KMS-11 (cell line): ENCODE measurements around the gene PGM2L1.

ENCODE experiments used
- H2AFZ ChIP-seq: fragments of 200-600 bp; sonication (generic); 2 replicates; pipeline ENCODE4 v1.6.1; 2016; ENCODE audit warnings: antibody characterized with exemption, mixed run types, low read depth
- H3K27ac ChIP-seq: fragments of 200-600 bp; sonication (generic); 2 replicates; pipeline ENCODE4 v1.6.1; 2016; ENCODE audit warnings: mild to moderate bottlenecking, mixed run types
- H3K27me3 ChIP-seq: fragments of 200-600 bp; sonication (generic); 2 replicates; pipeline ENCODE4 v1.6.1; 2017; ENCODE audit warnings: mild to moderate bottlenecking, low read depth, mixed run types, moderate library complexity; ENCODE audit not compliant: insufficient read depth
- H3K36me3 ChIP-seq: fragments of 200-600 bp; sonication (generic); 2 replicates; pipeline ENCODE4 v1.6.1; 2017; ENCODE audit warnings: mild to moderate bottlenecking, mixed run types; ENCODE audit not compliant: insufficient read depth
- H3K4me1 ChIP-seq: fragments of 200-600 bp; sonication (generic); 2 replicates; pipeline ENCODE4 v1.6.1; 2016; ENCODE audit warnings: mild to moderate bottlenecking, low read depth, mixed run types; ENCODE audit not compliant: poor library complexity, severe bottlenecking
- H3K4me2 ChIP-seq: fragments of 200-600 bp; sonication (generic); 2 replicates; pipeline ENCODE4 v1.7.0; 2016; ENCODE audit warnings: mild to moderate bottlenecking, mixed run types
- H3K4me3 ChIP-seq: fragments of 200-600 bp; sonication (generic); IDR thresholded peaks from 2 replicates; pipeline ENCODE4 v1.6.1; 2017; ENCODE audit warnings: low read depth, low read length, mixed read lengths; ENCODE audit not compliant: insufficient read depth
- H3K79me2 ChIP-seq: fragments of 200-600 bp; sonication (generic); 2 replicates; pipeline ENCODE4 v1.6.1; 2016; ENCODE audit warnings: low read depth, mixed run types; ENCODE audit not compliant: insufficient read depth
- H3K9ac ChIP-seq: fragments of 200-600 bp; sonication (generic); 2 replicates; pipeline ENCODE4 v1.6.1; 2016; ENCODE audit warnings: mild to moderate bottlenecking, mixed run types
- H4K20me1 ChIP-seq: fragments of 200-600 bp; sonication (generic); 2 replicates; pipeline ENCODE4 v1.6.1; 2016; ENCODE audit warnings: mild to moderate bottlenecking, mixed run types; ENCODE audit not compliant: insufficient read depth
- TF ChIP-seq, protein P1 (sequence below): fragments of 200-600 bp; sonication (generic); conservative IDR thresholded peaks from 2 replicates; pipeline ENCODE4 v1.6.1; 2017; ENCODE audit warnings: low read depth, mild to moderate bottlenecking, antibody characterized with exemption, low read length, moderate library complexity, mixed read lengths

Gene PGM2L1

DNA sequence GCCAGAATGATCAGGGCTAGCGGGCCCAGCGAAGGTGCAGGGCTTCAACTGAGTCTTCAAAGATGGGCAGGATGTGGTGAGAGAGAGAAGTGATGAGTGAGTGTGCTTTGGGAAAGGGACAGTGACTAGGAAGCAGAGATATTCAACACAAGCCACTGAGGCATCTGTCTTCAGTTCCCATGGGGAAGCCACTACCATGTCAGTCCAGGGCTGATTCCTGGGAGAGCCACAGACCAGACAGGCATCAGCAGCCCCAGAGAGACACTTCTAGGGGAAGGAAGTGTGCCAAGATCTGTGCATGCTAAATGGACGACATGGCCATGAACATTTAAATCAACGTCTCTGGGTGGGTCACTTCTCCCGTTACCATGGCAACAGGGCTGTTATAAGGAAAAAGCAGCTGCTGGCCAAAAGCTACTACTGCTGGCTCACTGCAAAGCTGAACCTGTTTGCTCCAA, 115.3 kb downstream of the PGM2L1 start:
- H3K27ac ChIP-seq: no peak overlapping the region
- TF ChIP-seq, protein P1, sequence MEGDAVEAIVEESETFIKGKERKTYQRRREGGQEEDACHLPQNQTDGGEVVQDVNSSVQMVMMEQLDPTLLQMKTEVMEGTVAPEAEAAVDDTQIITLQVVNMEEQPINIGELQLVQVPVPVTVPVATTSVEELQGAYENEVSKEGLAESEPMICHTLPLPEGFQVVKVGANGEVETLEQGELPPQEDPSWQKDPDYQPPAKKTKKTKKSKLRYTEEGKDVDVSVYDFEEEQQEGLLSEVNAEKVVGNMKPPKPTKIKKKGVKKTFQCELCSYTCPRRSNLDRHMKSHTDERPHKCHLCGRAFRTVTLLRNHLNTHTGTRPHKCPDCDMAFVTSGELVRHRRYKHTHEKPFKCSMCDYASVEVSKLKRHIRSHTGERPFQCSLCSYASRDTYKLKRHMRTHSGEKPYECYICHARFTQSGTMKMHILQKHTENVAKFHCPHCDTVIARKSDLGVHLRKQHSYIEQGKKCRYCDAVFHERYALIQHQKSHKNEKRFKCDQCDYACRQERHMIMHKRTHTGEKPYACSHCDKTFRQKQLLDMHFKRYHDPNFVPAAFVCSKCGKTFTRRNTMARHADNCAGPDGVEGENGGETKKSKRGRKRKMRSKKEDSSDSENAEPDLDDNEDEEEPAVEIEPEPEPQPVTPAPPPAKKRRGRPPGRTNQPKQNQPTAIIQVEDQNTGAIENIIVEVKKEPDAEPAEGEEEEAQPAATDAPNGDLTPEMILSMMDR: no peak
- no peaks in the 10 kb centered on the region for H3K4me1 ChIP-seq
- no peak overlapping the region for H3K4me3 ChIP-seq
- no peak overlapping the region for H2AFZ ChIP-seq
- no peak overlapping the region for H3K9ac ChIP-seq
- H4K20me1 ChIP-seq: no peaks in the 10 kb centered on the region
- no peaks in the 10 kb centered on the region for H3K36me3 ChIP-seq
- H3K27me3 ChIP-seq: no peaks in the 10 kb centered on the region
- no peak overlapping the region for H3K4me2 ChIP-seq
- H3K79me2 ChIP-seq: no peaks in the 10 kb centered on the region

DNA sequence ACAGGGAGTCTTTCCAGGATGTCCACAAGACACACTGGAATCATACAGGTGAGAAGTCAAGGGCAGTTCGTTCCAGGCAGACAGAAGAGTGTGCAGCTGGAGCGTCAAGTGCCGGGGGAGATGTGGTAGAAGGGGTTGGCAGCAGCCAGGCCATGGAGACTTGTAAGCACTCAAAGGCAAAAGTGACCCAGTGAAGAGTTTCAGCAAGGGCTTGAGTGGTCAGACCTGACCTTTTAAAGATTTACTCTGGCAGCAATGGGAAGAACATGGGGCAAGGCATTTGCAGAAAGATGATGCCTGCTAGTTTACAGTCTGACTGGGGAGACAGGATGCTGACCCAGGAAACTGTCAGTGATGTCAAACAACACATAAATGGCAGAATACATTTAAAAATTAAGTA, 115.8 kb downstream of the PGM2L1 start:
- TF ChIP-seq, protein P1: no peak
- H3K27ac ChIP-seq: no peak overlapping the region
- no peaks in the 10 kb centered on the region for H3K36me3 ChIP-seq
- no peak overlapping the region for H3K4me2 ChIP-seq
- H3K4me1 ChIP-seq: no peaks in the 10 kb centered on the region
- H2AFZ ChIP-seq: no peak overlapping the region
- no peaks in the 10 kb centered on the region for H3K27me3 ChIP-seq
- H3K9ac ChIP-seq: no peak overlapping the region
- H3K4me3 ChIP-seq: no peak overlapping the region
- no peaks in the 10 kb centered on the region for H3K79me2 ChIP-seq
- no peaks in the 10 kb centered on the region for H4K20me1 ChIP-seq

DNA sequence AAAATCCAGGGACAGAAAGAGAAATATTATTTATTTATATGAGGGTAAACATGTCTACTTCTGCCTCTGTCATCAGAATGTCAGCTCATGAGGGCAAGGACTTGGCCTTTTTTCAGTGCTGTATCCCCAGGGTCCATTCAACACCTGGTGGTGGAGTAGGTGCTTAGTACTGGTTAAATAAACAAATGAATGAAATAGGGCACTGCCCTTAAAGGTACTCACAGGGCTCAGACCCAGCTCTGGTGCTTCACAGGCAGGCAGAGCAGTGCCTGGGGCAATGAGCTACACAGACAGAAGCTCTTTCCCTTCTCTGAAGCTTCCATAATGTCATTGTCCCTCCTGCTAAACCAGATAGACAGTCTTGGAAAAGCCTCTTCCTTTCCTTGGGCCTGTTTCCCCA, 117.7 kb downstream of the PGM2L1 start:
- Histone ChIP-seq H4K20me1 (no peaks in the 10 kb centered on the region), H3K27me3 (no peaks in the 10 kb centered on the region), H3K79me2 (no peaks in the 10 kb centered on the region), H2AFZ (no peak overlapping the region), H3K4me2 (no peak overlapping the region), H3K36me3 (no peaks in the 10 kb centered on the region), H3K27ac (no peak overlapping the region), H3K4me1 (no peaks in the 10 kb centered on the region), H3K4me3 (no peak overlapping the region), H3K9ac (no peak overlapping the region)
- TF ChIP-seq, protein P1: no peak
